Sigmoid colon (tissue), 7 donors: Measurements from ENCODE around the gene COG5. TPM values are rescaled to one million over a fixed set of nuclear protein-coding genes. Genes with fewer than 3 reads are reported as not detected.

Experiments used
- DNase-seq: peaks from one replicate; pipeline ENCODE4 v3.0.0-alpha.2; 2019
- H3K27ac ChIP-seq, 4 donors: fragments of 200-600 bp; sonication (generic); one replicate each; pipeline ENCODE4 v1.5.1; 2016 to 2019; ENCODE audit warnings: mild to moderate bottlenecking in 1 of 4
- H3K27me3 ChIP-seq, 3 donors: fragments of 200-600 bp; sonication (generic); one replicate each; pipeline ENCODE4 v1.5.1; 2019; ENCODE audit warnings: mild to moderate bottlenecking in 1 of 3
- H3K36me3 ChIP-seq, 4 donors: fragments of 200-600 bp; sonication (generic); one replicate each; pipeline ENCODE4 v1.5.1; 2016 to 2019
- H3K4me1 ChIP-seq, 4 donors: fragments of 200-600 bp; sonication (generic); one replicate each; pipeline ENCODE4 v1.5.1; 2017 to 2019
- H3K4me3 ChIP-seq, 4 donors: fragments of 200-600 bp; sonication (generic); one replicate each; pipeline ENCODE4 v1.5.1; 2017 to 2019; ENCODE audit warnings: mild to moderate bottlenecking in 2 of 4, moderate library complexity in 1 of 4
- H3K9me3 ChIP-seq, 4 donors: fragments of 200-600 bp in 3 of 4; sonication (generic) in 3 of 4; one replicate each; pipeline versions ENCODE4 v1.5.1 to v1.6.1; 2013 to 2019
- CTCF ChIP-seq, 4 experiments: fragments of 450-650 bp in 3 of 4; fragments of 200-600 bp in 1 of 4; IDR thresholded peaks; one replicate each; pipeline ENCODE4 v1.5.1; 2016 to 2019; ENCODE audit warnings: antibody characterized with exemption in 4 of 4, mild to moderate bottlenecking in 3 of 4, moderate library complexity in 2 of 4
- EP300 ChIP-seq, 4 donors: sonication (generic); formaldehyde crosslinking; IDR thresholded peaks; one replicate each; pipeline ENCODE4 v1.6.1; 2017; ENCODE audit warnings: antibody characterized with exemption in 4 of 4
- POLR2A ChIP-seq, 2 donors: fragments of 450-650 bp; IDR thresholded peaks; one replicate each; pipeline ENCODE4 v1.6.1; 2016; ENCODE audit warnings: antibody characterized with exemption in 2 of 2, mild to moderate bottlenecking in 2 of 2, moderate library complexity in 2 of 2
- POLR2AphosphoS5 ChIP-seq, 4 donors: sonication (generic); formaldehyde crosslinking; IDR thresholded peaks; one replicate each; pipeline ENCODE4 v1.6.1; 2017; ENCODE audit warnings: antibody characterized with exemption in 4 of 4
- WGBS, 2 donors: extraction: QIAGEN DNeasy Blood & Tissue Kit; methylation state at CpG; one replicate each; pipeline ENCODE4 v1.1.7; 2013; 5-methylcytosine and 5-hydroxymethylcytosine counted together
- intact Hi-C: fragments of 100-400 bp; cut with DNase I; formaldehyde crosslinking; loops from one replicate; pipeline ENCODE4 v1.15.1; 2023
- polyA plus RNA-seq, 3 donors: library from polyadenylated mRNA; stranded (reverse); fragments of 200-250 nt; gene quantifications; one replicate each; pipeline ENCODE4 v1.2.3, GENCODE V29; 2013
- total RNA-seq, 4 donors: library from RNA; depleted of rRNA; stranded (reverse); fragments of >200 nt; gene quantifications; one replicate each; pipeline ENCODE4 v1.1.0, GENCODE V29; 2016
- donor health status: healthy with polysubstance abuse.
- donor health status: Bipolar disorder and iron deficiency.
- donor health status: healthy.

Gene COG5
- total and polyA plus RNA-seq, 7 donors = 11.0 to 73.4 (median 27.6) TPM

- intact Hi-C loops = no loop called here
- DNase-seq = no peak
- Histone ChIP-seq H3K9me3 (no peaks in the 10 kb centered on the region), H3K27me3 (no peaks in the 10 kb centered on the region), H3K4me1 (peaks cover 0 to 28% (median 10%) of the 10 kb centered on the region in 4 donors), H3K36me3 (peaks cover 5 to 91% (median 24%) of the 10 kb centered on the region in 4 donors), H3K27ac (no peak overlapping the region), H3K4me3 (no peak overlapping the region)
- TF ChIP-seq POLR2A (IDR thresholded peaks at IDR 0.05) = no peak
- peak in 1 of 4 donors; percentile 3 for TF ChIP-seq POLR2AphosphoS5 (IDR thresholded peaks at IDR 0.05)
- WGBS, 2 donors = 91 to 94% methylated on average over 7 of the region's 7 CpGs
Measured at GRCh38 chr7:107203607-107204006, 360.1 kb downstream of the COG5 start.

DNA sequence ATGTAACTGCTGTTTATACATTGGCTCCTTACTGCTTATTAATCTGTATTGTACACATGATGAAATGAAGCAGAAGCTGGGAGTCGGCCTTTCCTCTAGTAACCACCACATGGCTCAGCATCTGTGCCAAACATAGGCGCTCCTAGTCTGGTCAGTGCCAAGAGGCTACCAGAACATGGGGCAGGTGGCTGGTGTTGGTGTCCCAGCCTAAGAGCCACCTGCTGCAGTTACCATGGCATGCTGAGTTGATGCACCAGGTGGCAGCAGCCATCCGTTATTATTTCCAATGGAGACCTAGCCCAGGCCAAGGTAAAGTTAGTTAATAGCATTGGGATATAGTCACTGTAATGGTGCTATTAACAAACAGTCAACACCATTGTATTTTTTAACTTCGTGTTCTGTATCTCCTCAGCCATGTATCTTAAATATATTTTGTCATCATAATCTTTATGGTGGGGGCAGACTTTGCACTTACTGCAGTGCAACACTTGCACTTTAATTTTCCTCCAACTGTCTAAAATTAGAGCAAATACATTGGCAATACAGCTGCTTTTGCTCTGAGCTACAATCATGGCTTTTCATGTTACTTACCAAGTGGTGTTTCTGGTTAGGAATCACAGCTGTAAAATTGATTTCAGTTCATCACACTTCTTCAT is 361.8 kb downstream of the COG5 start:
- intact Hi-C loops = no loop called here
- peaks cover 5 to 99% (median 34%) of the 10 kb centered on the region in 4 donors for H3K36me3 ChIP-seq
- H3K27ac ChIP-seq = no peak overlapping the region
- no peak for TF ChIP-seq CTCF (IDR thresholded peaks at IDR 0.05)
- no peak for TF ChIP-seq POLR2AphosphoS5 (IDR thresholded peaks at IDR 0.05)
- no peak for TF ChIP-seq EP300 (IDR thresholded peaks at IDR 0.05)
- TF ChIP-seq POLR2A (IDR thresholded peaks at IDR 0.05) = no peak
- peaks cover 0 to 13% (median 0%) of the 10 kb centered on the region in 4 donors for H3K4me1 ChIP-seq
- H3K9me3 ChIP-seq = no peaks in the 10 kb centered on the region
- no peaks in the 10 kb centered on the region for H3K27me3 ChIP-seq
- DNase-seq = no peak
- 29 to 68% methylated on average over 4 of the region's 4 CpGs for WGBS, 2 donors
- no peak overlapping the region for H3K4me3 ChIP-seq

- Histone ChIP-seq H3K27me3 (no peaks in the 10 kb centered on the region), H3K9me3 (no peaks in the 10 kb centered on the region), H3K36me3 (peaks cover 8 to 94% (median 37%) of the 10 kb centered on the region in 4 donors), H3K4me1 (peaks cover 0 to 13% (median 0%) of the 10 kb centered on the region in 4 donors), H3K27ac (no peak overlapping the region), H3K4me3 (no peak overlapping the region)
- TF ChIP-seq EP300 (IDR thresholded peaks at IDR 0.05) (no peak), POLR2A (IDR thresholded peaks at IDR 0.05) (no peak), POLR2AphosphoS5 (IDR thresholded peaks at IDR 0.05) (no peak), CTCF (IDR thresholded peaks at IDR 0.05) (no peak)
- DNase-seq = no peak
- WGBS, 2 donors = 86 to 91% methylated on average over 10 of the region's 10 CpGs
- intact Hi-C loops = no loop called here
Measured at GRCh38 chr7:107196834-107197610, 366.7 kb downstream of the COG5 start.

GRCh38 chr7:107194052-107194451 is 369.7 kb downstream of the COG5 start:
- Histone ChIP-seq H3K27ac (no peak overlapping the region), H3K36me3 (peaks cover 11 to 94% (median 42%) of the 10 kb centered on the region in 4 donors), H3K27me3 (no peaks in the 10 kb centered on the region), H3K4me1 (no peaks in the 10 kb centered on the region), H3K9me3 (no peaks in the 10 kb centered on the region), H3K4me3 (no peak overlapping the region)
- intact Hi-C loops = no loop called here
- DNase-seq = no peak
- WGBS, 2 donors = 88 to 91% methylated on average over 1 of the region's 1 CpG
- TF ChIP-seq POLR2A (IDR thresholded peaks at IDR 0.05) (no peak), CTCF (IDR thresholded peaks at IDR 0.05) (no peak), POLR2AphosphoS5 (IDR thresholded peaks at IDR 0.05) (no peak), EP300 (IDR thresholded peaks at IDR 0.05) (no peak)

- H3K4me1 ChIP-seq = peaks cover 0 to 1% (median 0%) of the 10 kb centered on the region in 4 donors
- H3K27me3 ChIP-seq = no peaks in the 10 kb centered on the region
- WGBS, 2 donors = 99% methylated on average over 2 of the region's 2 CpGs
- no peak for DNase-seq
- peaks cover 19 to 92% (median 38%) of the 10 kb centered on the region in 4 donors for H3K36me3 ChIP-seq
- no peaks in the 10 kb centered on the region for H3K9me3 ChIP-seq
- no peak overlapping the region for H3K4me3 ChIP-seq
- TF ChIP-seq EP300 (IDR thresholded peaks at IDR 0.05) = no peak
- intact Hi-C loops = no loop called here
- no peak overlapping the region for H3K27ac ChIP-seq
Measured at GRCh38 chr7:107190090-107190489, 373.6 kb downstream of the COG5 start.
